Neural crest cell (in vitro differentiated cells): ENCODE results near the gene CRIP3. TPM values are rescaled to one million over a fixed set of nuclear protein-coding genes. Genes with fewer than 3 reads are reported as not detected.

Source experiments
- DNase-seq: peaks from one replicate; pipeline ENCODE4 v3.0.0; 2021; ENCODE audit warnings: low read depth, mixed read lengths, low spot score
- H3K27ac Mint-ChIP-seq: one replicate; pipeline ENCODE4 v1.8.0; 2021; ENCODE audit warnings: mild to moderate bottlenecking, mixed read lengths; ENCODE audit not compliant: unreplicated experiment
- H3K27me3 Mint-ChIP-seq: 2 replicates; pipeline ENCODE4 v1.8.0; 2021; ENCODE audit warnings: low read depth, mild to moderate bottlenecking, mixed read lengths
- H3K36me3 Mint-ChIP-seq: 2 replicates; pipeline ENCODE4 v1.8.0; 2021; ENCODE audit warnings: low read depth, mild to moderate bottlenecking, mixed read lengths
- H3K4me1 Mint-ChIP-seq: 2 replicates; pipeline ENCODE4 v1.8.0; 2021; ENCODE audit warnings: mixed read lengths
- H3K4me3 Mint-ChIP-seq: one replicate; pipeline ENCODE4 v1.8.0; 2021; ENCODE audit warnings: mild to moderate bottlenecking, mixed read lengths
- H3K9me3 Mint-ChIP-seq: 2 replicates; pipeline ENCODE4 v1.8.0; 2021; ENCODE audit warnings: mixed read lengths
- total RNA-seq: library from RNA; stranded (reverse); gene quantifications from 2 replicates; pipeline ENCODE4 v1.2.1, GENCODE V29; 2021
- TF ChIP-seq, protein P1 (sequence below): fragments of 200-600 bp; sonication (generic); conservative IDR thresholded peaks from 2 replicates; pipeline ENCODE4 v1.5.0; 2021; ENCODE audit warnings: antibody characterized with exemption, mild to moderate bottlenecking

CRIP3 gene
- total RNA-seq, 1 donor from 2014 or later: 2.0 TPM

- Mint-ChIP-seq H3K4me1 (peaks cover 11% of the 10 kb centered on the region), H3K27me3 (peaks cover 40% of the 10 kb centered on the region), H3K36me3 (no peaks in the 10 kb centered on the region), H3K9me3 (no peaks in the 10 kb centered on the region), H3K27ac (no peak overlapping the region), H3K4me3 (no peak overlapping the region)
- no peak for DNase-seq
- TF ChIP-seq, protein P1, sequence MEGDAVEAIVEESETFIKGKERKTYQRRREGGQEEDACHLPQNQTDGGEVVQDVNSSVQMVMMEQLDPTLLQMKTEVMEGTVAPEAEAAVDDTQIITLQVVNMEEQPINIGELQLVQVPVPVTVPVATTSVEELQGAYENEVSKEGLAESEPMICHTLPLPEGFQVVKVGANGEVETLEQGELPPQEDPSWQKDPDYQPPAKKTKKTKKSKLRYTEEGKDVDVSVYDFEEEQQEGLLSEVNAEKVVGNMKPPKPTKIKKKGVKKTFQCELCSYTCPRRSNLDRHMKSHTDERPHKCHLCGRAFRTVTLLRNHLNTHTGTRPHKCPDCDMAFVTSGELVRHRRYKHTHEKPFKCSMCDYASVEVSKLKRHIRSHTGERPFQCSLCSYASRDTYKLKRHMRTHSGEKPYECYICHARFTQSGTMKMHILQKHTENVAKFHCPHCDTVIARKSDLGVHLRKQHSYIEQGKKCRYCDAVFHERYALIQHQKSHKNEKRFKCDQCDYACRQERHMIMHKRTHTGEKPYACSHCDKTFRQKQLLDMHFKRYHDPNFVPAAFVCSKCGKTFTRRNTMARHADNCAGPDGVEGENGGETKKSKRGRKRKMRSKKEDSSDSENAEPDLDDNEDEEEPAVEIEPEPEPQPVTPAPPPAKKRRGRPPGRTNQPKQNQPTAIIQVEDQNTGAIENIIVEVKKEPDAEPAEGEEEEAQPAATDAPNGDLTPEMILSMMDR: no peak
Measured at GRCh38 chr6:43267619-43268354, 40.8 kb downstream of the CRIP3 start.

DNA sequence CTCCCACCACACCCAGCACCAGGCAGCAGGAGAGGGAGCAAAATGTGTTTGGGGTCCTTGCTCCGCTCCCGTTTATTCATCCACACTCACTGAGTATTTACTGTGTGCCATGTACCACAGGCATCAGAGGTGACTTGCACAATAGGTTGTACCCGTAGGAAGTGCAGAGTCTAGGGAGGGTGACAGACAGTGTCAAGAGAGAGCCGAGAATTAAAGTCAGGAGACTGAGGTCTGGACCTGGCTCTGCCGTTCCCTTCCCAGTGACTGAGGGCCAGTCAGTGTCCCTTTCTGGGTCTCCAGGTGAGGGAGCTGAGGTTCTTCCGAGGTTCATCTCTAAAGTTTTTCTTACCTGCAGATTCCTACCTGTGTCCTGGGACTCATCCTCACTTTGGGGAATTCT lies 43.1 kb downstream of the CRIP3 start:
- Mint-ChIP-seq H3K36me3 (no peaks in the 10 kb centered on the region), H3K27me3 (peaks cover 22% of the 10 kb centered on the region), H3K27ac (no peak overlapping the region), H3K4me1 (peaks cover 11% of the 10 kb centered on the region), H3K4me3 (no peak overlapping the region), H3K9me3 (no peaks in the 10 kb centered on the region)
- no peak for DNase-seq
- TF ChIP-seq, protein P1: no peak

DNA sequence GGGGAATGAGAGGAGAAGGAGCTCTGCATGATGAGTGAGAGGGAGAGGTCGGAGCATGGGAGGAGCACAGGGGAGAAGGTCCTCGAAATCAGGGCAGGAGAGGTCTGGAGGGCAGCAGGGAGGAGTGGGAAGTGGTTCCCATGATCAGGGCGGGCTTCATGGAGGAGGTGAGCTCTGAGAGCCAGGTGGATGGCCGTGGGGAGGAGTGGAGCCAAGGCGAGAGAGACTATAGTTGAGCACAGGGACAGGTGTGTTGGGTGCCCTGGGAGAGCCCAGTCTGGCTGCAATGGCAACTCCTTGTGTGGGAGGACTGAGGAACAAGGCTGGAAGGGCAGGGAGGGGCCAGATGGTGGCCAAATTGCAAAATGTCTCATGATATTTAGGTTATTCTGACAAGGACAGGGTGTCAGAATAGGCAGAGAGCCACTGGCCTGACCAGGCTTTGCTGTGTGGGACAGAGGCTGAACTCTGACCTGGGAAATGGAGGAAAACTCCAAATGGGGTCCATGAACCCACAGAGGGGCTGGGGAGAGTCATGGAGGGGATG lies 44.0 kb downstream of the CRIP3 start:
- H3K9me3 Mint-ChIP-seq: no peaks in the 10 kb centered on the region
- H3K4me3 Mint-ChIP-seq: no peak overlapping the region
- H3K4me1 Mint-ChIP-seq: peaks cover 11% of the 10 kb centered on the region
- H3K27me3 Mint-ChIP-seq: peaks cover 16% of the 10 kb centered on the region
- H3K36me3 Mint-ChIP-seq: no peaks in the 10 kb centered on the region
- DNase-seq: no peak
- H3K27ac Mint-ChIP-seq: no peak overlapping the region
- TF ChIP-seq, protein P1: no peak

GRCh38 chr6:43263314-43264178 lies 45.1 kb downstream of the CRIP3 start:
- Mint-ChIP-seq H3K4me1 (peaks cover 7% of the 10 kb centered on the region), H3K27me3 (peaks cover 10% of the 10 kb centered on the region), H3K36me3 (no peaks in the 10 kb centered on the region), H3K27ac (no peak overlapping the region), H3K4me3 (no peak overlapping the region), H3K9me3 (no peaks in the 10 kb centered on the region)
- DNase-seq: peak; percentile 78
- TF ChIP-seq, protein P1: peak; percentile 82

DNA sequence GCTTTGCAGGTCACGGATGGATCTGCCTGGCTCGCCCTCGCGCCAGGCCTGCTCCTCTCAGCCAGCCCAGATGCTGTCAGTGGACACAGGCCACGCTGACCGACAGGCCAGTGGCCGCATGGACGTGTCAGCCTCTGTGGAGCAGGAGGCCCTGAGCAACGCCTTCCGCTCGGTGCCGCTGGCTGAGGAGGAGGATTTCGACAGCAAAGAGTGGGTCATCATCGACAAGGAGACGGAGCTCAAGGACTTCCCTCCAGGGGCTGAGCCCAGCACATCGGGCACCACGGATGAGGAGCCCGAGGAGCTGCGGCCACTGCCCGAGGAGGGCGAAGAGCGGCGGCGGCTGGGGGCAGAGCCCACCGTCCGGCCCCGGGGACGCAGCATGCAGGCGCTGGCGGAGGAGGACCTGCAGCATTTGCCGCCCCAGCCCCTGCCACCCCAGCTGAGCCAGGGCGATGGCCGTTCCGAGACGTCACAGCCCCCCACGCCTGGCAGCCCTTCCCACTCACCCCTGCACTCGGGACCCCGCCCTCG lies 45.8 kb downstream of the CRIP3 start:
- TF ChIP-seq, protein P1: no peak
- no peaks in the 10 kb centered on the region for H3K9me3 Mint-ChIP-seq
- H3K36me3 Mint-ChIP-seq: no peaks in the 10 kb centered on the region
- H3K4me1 Mint-ChIP-seq: peaks cover 5% of the 10 kb centered on the region
- peaks cover 6% of the 10 kb centered on the region for H3K27me3 Mint-ChIP-seq
- no peak for DNase-seq
- H3K4me3 Mint-ChIP-seq: no peak overlapping the region
- no peak overlapping the region for H3K27ac Mint-ChIP-seq
